HCT116 (cell line): Measurements from ENCODE around the gene CPED1. TPM values are rescaled to one million over a fixed set of nuclear protein-coding genes. Genes with fewer than 3 reads are reported as not detected.

Experiments
- ATAC-seq: fragments of 200-7000 bp; cut with Tn5 transposase; 2 replicates; pipeline ENCODE4 v1.9.1; 2020; ENCODE audit warnings: mild to moderate bottlenecking, moderate library complexity
- BruUV-seq: library from RNA; stranded (reverse); fragments of 400-500 nt; replicated peaks from 2 replicates; lab custom pipeline; 2021; lab: Mats Ljungman, UMichigan
- CTCF ChIA-PET: fragments of 300-600 bp; sonication (Branson Sonifier 250); formaldehyde crosslinking; loops from one replicate; lab custom pipeline; 2021; ENCODE audit warnings: antibody characterized with exemption; lab: Charles Lee
- POLR2A ChIA-PET: fragments of 300-600, 350-600 bp; sonication (Branson Sonifier 250); formaldehyde crosslinking; loops from one replicate; lab custom pipeline; 2021; ENCODE audit warnings: antibody characterized with exemption; lab: Charles Lee
- RAD21 ChIA-PET, 2 experiments: fragments of 300-600 bp; sonication (Branson Sonifier 250); formaldehyde crosslinking; loops; one replicate each; lab custom pipeline; 2023; ENCODE audit warnings: low total read pairs in 2 of 2; ENCODE audit not compliant: uncharacterized antibody in 2 of 2, unreplicated experiment in 2 of 2, low non-redundant PET in 1 of 2; lab: Charles Lee
- DNase-seq: peaks from one replicate; pipeline ENCODE4 v3.0.0-alpha.2; 2010; ENCODE audit warnings: low read depth, low spot score
- H2AFZ ChIP-seq: fragments of 200-600 bp; shearing (Covaris generic), sonication (generic); 2 replicates; pipeline ENCODE4 v1.6.1; 2017; ENCODE audit warnings: low read depth, mixed run types, mixed read lengths, antibody characterized with exemption, low read length; ENCODE audit not compliant: poor library complexity, severe bottlenecking
- H3K27ac ChIP-seq: 2 replicates; pipeline ENCODE4 v1.5.1; 2012; ENCODE audit warnings: low read depth, low read length
- H3K27me3 ChIP-seq: fragments of 200-600 bp; sonication (generic); 2 replicates; pipeline ENCODE4 v1.6.1; 2016; ENCODE audit warnings: mixed run types, low read length, mixed read lengths; ENCODE audit not compliant: insufficient read depth
- H3K36me3 ChIP-seq, 2 experiments: fragments of 200-500 bp in 1 of 2; fragments of 200-600 bp in 1 of 2; sonication (Bioruptor generic) in 1 of 2; sonication (generic) in 1 of 2; 2 replicates each; pipeline versions ENCODE4 v1.5.1 to v1.6.1; 2014 to 2016; ENCODE audit warnings: low read length in 2 of 2, inconsistent platforms in 1 of 2, mixed read lengths in 1 of 2, mixed run types in 1 of 2; ENCODE audit not compliant: insufficient read depth in 2 of 2, control insufficient read depth in 1 of 2
- H3K4me1 ChIP-seq, 2 experiments: fragments of 200-600 bp in 1 of 2; sonication (generic) in 1 of 2; 2 replicates each; pipeline versions ENCODE4 v1.5.1 to v1.6.1; 2012 to 2017; ENCODE audit warnings: low read length in 2 of 2, inconsistent platforms in 1 of 2, mild to moderate bottlenecking in 1 of 2, mixed read lengths in 1 of 2, mixed run types in 1 of 2, moderate library complexity in 1 of 2; ENCODE audit not compliant: insufficient read depth in 2 of 2, control insufficient read depth in 1 of 2
- H3K4me2 ChIP-seq: fragments of 200-600 bp; sonication (generic); 2 replicates; pipeline ENCODE4 v1.6.1; 2017; ENCODE audit warnings: mixed run types, low read length, mixed read lengths
- H3K4me3 ChIP-seq, 2 experiments: fragments of 200-600 bp in 1 of 2; sonication (generic) in 1 of 2; replicated peaks in 1 of 2; 2 replicates each; pipeline ENCODE4 v1.5.1; 2011 to 2016; ENCODE audit warnings: low read length in 2 of 2, control low read depth in 1 of 2, low read depth in 1 of 2, mild to moderate bottlenecking in 1 of 2, mixed read lengths in 1 of 2, mixed run types in 1 of 2
- H3K79me2 ChIP-seq: fragments of 200-600 bp; sonication (generic); 2 replicates; pipeline ENCODE4 v1.6.1; 2017; ENCODE audit warnings: mild to moderate bottlenecking, mixed run types, low read length, moderate library complexity, mixed read lengths; ENCODE audit not compliant: insufficient read depth
- H3K9ac ChIP-seq: fragments of 200-600 bp; sonication (generic); 2 replicates; pipeline ENCODE4 v1.6.1; 2016; ENCODE audit warnings: low read length, mixed read lengths
- H3K9me2 ChIP-seq: fragments of 200-600 bp; sonication (generic), shearing (Covaris generic); 2 replicates; pipeline ENCODE4 v1.6.1; 2017; ENCODE audit warnings: mixed run types, mild to moderate bottlenecking, moderate library complexity; ENCODE audit not compliant: insufficient read depth
- H3K9me3 ChIP-seq, 2 experiments: fragments of 200-500 bp in 1 of 2; fragments of 200-600 bp in 1 of 2; sonication (Bioruptor generic) in 1 of 2; sonication (generic) in 1 of 2; 2 replicates each; pipeline ENCODE4 v1.6.1; 2014 to 2017; ENCODE audit warnings: low read length in 2 of 2, mixed read lengths in 2 of 2, inconsistent platforms in 1 of 2, low read depth in 1 of 2, mild to moderate bottlenecking in 1 of 2, mixed run types in 1 of 2, moderate library complexity in 1 of 2; ENCODE audit not compliant: control insufficient read depth in 1 of 2, insufficient read depth in 1 of 2
- H4K20me1 ChIP-seq: fragments of 200-600 bp; sonication (generic), shearing (Covaris generic); 2 replicates; pipeline ENCODE4 v1.6.1; 2017; ENCODE audit warnings: mixed run types, mild to moderate bottlenecking, moderate library complexity; ENCODE audit not compliant: insufficient read depth
- CBX3 ChIP-seq: IDR thresholded peaks from 2 replicates; pipeline ENCODE4 v1.6.1; 2012; ENCODE audit warnings: low read depth
- CEBPB ChIP-seq: IDR thresholded peaks from 2 replicates; pipeline ENCODE4 v1.6.1; 2012; ENCODE audit warnings: low read depth
- EZH2 ChIP-seq: fragments of 200-600 bp; sonication (generic); IDR thresholded peaks from 2 replicates; pipeline ENCODE4 v1.6.1; 2017; ENCODE audit warnings: antibody characterized with exemption, mixed run types
- FOSL1 ChIP-seq: IDR thresholded peaks from 2 replicates; pipeline ENCODE4 v1.6.1; 2012; ENCODE audit warnings: low read depth
- RAD21 ChIP-seq: IDR thresholded peaks from 2 replicates; pipeline ENCODE4 v1.6.1; 2012; ENCODE audit warnings: low read depth, mild to moderate bottlenecking
- REST ChIP-seq: IDR thresholded peaks from 2 replicates; pipeline ENCODE4 v1.6.1; 2012; ENCODE audit warnings: low read depth
- SRF ChIP-seq: IDR thresholded peaks from 2 replicates; pipeline ENCODE4 v1.6.1; 2012; ENCODE audit warnings: low read depth
- TCF7L2 ChIP-seq: IDR thresholded peaks from 2 replicates; pipeline ENCODE4 v1.7.0; 2011; ENCODE audit warnings: borderline replicate concordance, inconsistent platforms; ENCODE audit not compliant: insufficient read depth, insufficient read length; ENCODE audit errors: extremely low read depth
- ZNF274 ChIP-seq: fragments of 200-500 bp; sonication (Bioruptor generic); IDR thresholded peaks from 2 replicates; pipeline ENCODE4 v1.6.1; 2014; ENCODE audit warnings: mild to moderate bottlenecking, low read depth, low read length, inconsistent platforms
- intact Hi-C: fragments of 100-400 bp; cut with micrococcal nuclease; formaldehyde crosslinking; loops from 2 replicates; pipeline ENCODE4 v1.10.0; 2022
- total RNA-seq: library from RNA; stranded (reverse); gene quantifications from one replicate; pipeline ENCODE4 v1.2.1, GENCODE V29; 2021; ENCODE audit not compliant: unreplicated experiment

Gene CPED1
- total RNA-seq, 1 experiment from 2014 or later = 1.2 TPM

- intact Hi-C loops = loop anchor here (2.0 to 5.0 kb wide), 2 partner anchors 206 to 869 kb away; no protein-coding TSS in a partner anchor
- H3K9ac ChIP-seq = no peak overlapping the region
- no peak for TF ChIP-seq CBX3
- TF ChIP-seq CEBPB = no peak
- no peak for TF ChIP-seq SRF
- TF ChIP-seq FOSL1 = no peak
- TF ChIP-seq RAD21 = no peak
- TF ChIP-seq EZH2 = no peak
- no peak for TF ChIP-seq REST
- no peak for TF ChIP-seq TCF7L2
- TF ChIP-seq ZNF274 = no peak
- H3K9me2 ChIP-seq = no peaks in the 10 kb centered on the region
- RAD21 ChIA-PET = interaction anchor here in 1 of 2 experiments (0.7 kb wide), 1 partner anchor 262 kb away, joined by 3 read pairs; no protein-coding TSS in a partner anchor
- POLR2A ChIA-PET = no interaction called here
- H3K4me1 ChIP-seq = peaks cover 4 to 28% of the 10 kb centered on the region in 2 experiments; a peak in 3 of 4 replicates
- CTCF ChIA-PET = interaction anchor here (1.0 kb wide), 1 partner anchor 868 kb away, joined by 5 read pairs; no protein-coding TSS in a partner anchor
- no peaks in the 10 kb centered on the region for H3K27me3 ChIP-seq
- BruUV-seq = no TSS peak
- no peaks in the 10 kb centered on the region for H3K9me3 ChIP-seq
- no peaks in the 10 kb centered on the region for H3K36me3 ChIP-seq
- H3K79me2 ChIP-seq = no peaks in the 10 kb centered on the region
- no peak overlapping the region for H3K4me2 ChIP-seq
- peak overlapping the region; percentile 97 for H2AFZ ChIP-seq
- ATAC-seq (no peak), DNase-seq (no peak)
- no peak overlapping the region for H3K27ac ChIP-seq
- no peak overlapping the region for H3K4me3 ChIP-seq
- no peaks in the 10 kb centered on the region for H4K20me1 ChIP-seq
These were observed 137.7 kb downstream of the CPED1 start for GRCh38 chr7:121126201-121126600.
